IPS-15b (cell line): ENCODE results near the gene LAMB1.
"Not testable (repeated sequence)": the region's sequence is repeated elsewhere in the genome, so short reads cannot be mapped to it uniquely, and the experiment has no call there.

Source experiments
- H3K27me3 ChIP-seq: one replicate; pipeline ENCODE4 v1.6.1; 2013; ENCODE audit warnings: low read length; ENCODE audit not compliant: control insufficient read depth, insufficient read depth
- H3K36me3 ChIP-seq: one replicate; pipeline ENCODE4 v1.6.1; 2013; ENCODE audit warnings: low read length; ENCODE audit not compliant: control insufficient read depth, insufficient read depth
- H3K4me1 ChIP-seq: one replicate; pipeline ENCODE4 v1.6.1; 2013; ENCODE audit warnings: mild to moderate bottlenecking, low read length; ENCODE audit not compliant: control insufficient read depth, insufficient read depth
- H3K4me3 ChIP-seq: one replicate; pipeline ENCODE4 v1.5.1; 2013; ENCODE audit warnings: low read depth, low read length
- H3K9ac ChIP-seq: one replicate; pipeline ENCODE4 v1.6.1; 2013; ENCODE audit warnings: low read depth, mild to moderate bottlenecking, low read length
- H3K9me3 ChIP-seq: one replicate; pipeline ENCODE4 v1.6.1; 2013; ENCODE audit warnings: mild to moderate bottlenecking, low read length; ENCODE audit not compliant: control insufficient read depth, insufficient read depth

The LAMB1 gene

DNA sequence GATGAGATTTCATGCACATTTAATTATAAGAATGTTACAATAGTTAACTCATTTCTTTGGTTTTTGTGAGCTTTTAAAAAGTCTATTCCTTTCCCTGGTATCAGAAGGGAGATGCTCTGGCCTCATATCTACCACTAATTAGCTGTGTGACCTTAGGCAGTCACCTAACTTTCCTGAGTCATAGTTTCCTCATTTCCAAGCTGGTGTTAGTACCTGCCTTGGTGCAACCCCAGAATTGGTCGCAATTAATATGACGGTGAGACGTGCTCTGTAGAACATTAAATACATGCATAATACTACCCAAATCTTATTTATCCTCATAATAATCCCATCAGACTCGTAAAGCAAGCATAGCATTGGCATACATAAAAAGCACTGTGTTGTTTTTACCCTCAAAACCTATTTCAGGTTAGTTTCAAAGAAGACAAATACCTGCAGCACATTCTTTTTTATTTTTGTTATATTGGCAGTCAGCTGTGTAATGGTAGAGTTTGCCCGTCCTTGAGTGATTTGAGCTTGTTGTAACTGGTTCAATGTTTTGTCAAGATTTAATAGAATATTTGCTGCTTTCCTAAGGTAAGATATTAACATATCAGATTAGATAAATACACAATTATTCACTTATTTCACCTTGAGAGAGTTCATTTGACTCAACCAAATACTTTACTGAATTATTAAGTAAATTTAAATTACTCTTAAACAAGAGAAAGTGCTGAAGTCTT is 31.0 kb upstream of the LAMB1 start:
- H3K36me3 ChIP-seq: no peaks in the 10 kb centered on the region
- no peaks in the 10 kb centered on the region for H3K9me3 ChIP-seq
- H3K4me3 ChIP-seq: no peak overlapping the region
- peaks cover 13% of the 10 kb centered on the region for H3K4me1 ChIP-seq
- H3K9ac ChIP-seq: no peak overlapping the region
- no peaks in the 10 kb centered on the region for H3K27me3 ChIP-seq

DNA sequence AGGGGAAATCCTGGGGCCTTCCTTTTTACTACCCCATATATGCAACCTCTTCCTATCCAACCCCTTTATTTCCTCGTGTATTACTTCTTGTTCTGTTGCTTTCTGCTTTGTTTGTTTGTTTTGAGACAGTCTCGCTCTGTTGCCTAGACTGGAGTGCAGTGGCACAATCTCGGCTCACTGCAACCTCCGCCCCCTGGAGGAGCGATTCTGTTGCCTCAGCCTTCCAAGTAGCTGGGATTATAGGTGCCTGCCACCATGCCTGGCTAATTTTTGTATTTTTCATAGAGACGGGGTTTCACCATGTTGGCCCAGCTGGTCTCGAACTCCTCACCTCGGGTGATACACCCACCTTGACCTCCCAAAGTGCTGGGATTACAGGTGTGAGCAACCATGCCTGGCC is 30.3 kb upstream of the LAMB1 start:
- H3K27me3 ChIP-seq, H3K9ac ChIP-seq, H3K36me3 ChIP-seq, H3K4me3 ChIP-seq, H3K9me3 ChIP-seq: not testable (repeated sequence)
- H3K4me1 ChIP-seq: peaks cover 13% of the 10 kb centered on the region

DNA sequence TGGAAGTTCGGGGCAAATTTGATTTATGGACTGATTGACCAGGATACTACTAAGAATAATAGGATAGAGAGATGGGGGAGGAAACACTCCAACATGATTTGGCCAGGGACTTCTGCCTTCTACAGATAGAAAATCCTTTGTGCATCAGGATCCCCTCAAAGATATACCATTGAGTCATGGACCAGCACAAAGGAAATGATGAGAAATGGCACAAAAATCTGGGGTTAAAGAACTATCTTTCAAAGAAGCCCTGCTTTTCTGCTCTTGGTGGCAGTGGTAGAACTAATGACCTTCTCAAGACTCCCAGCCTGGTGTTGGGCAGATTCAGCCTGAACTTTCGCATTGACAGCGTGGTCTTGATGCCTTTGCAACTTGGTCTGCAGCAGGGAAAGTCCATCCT is 27.6 kb upstream of the LAMB1 start:
- Histone ChIP-seq H3K4me1 (peaks cover 13% of the 10 kb centered on the region), H3K36me3 (no peaks in the 10 kb centered on the region), H3K9ac (no peak overlapping the region), H3K4me3 (no peak overlapping the region), H3K27me3 (no peaks in the 10 kb centered on the region), H3K9me3 (no peaks in the 10 kb centered on the region)

DNA sequence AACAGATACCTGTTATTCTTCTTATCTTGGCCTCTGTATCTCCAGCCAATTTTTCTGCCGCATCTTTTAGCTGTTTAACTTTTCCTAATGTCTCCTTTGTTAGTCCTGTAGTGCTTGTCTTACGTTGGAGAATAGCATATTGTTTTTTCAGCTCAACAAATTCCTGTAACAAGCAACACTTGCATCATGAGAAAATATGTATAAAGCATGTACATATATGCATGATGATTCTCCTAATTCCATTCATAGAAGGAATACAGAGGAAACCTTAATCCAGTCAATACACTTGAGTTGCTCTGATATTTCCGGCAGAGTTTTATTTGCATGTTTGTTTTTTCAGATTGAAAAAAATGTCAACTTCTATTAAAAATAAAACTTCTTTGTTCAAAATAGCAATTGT is 26.1 kb upstream of the LAMB1 start:
- Histone ChIP-seq H3K36me3 (no peaks in the 10 kb centered on the region), H3K9me3 (no peaks in the 10 kb centered on the region), H3K4me1 (peaks cover 4% of the 10 kb centered on the region)

DNA sequence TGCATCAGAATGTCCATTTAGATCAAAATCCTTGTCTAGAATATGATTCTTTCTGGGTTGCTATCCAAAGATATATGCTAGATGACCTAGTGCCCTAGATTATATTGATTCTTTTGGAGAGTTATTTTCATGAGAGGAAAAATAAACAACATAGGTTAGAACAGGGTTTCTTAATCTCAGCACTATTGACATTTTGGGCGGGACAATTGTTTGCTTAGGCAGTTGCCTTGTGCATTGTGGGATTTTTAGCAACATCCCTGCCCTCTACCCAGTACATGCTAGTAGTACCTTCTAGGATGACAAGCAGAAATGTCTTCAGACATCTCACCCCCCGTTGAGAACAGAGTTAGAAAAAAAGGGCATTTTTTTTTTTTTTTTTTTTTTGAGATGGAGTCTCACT is 25.1 kb upstream of the LAMB1 start:
- Histone ChIP-seq H3K9me3 (no peaks in the 10 kb centered on the region), H3K36me3 (no peaks in the 10 kb centered on the region), H3K4me1 (no peaks in the 10 kb centered on the region)

More for the DNA sequence above, 26.1 kb upstream of the LAMB1 start:
- Histone ChIP-seq H3K27me3 (no peaks in the 10 kb centered on the region), H3K4me3 (no peak overlapping the region), H3K9ac (no peak overlapping the region)

DNA sequence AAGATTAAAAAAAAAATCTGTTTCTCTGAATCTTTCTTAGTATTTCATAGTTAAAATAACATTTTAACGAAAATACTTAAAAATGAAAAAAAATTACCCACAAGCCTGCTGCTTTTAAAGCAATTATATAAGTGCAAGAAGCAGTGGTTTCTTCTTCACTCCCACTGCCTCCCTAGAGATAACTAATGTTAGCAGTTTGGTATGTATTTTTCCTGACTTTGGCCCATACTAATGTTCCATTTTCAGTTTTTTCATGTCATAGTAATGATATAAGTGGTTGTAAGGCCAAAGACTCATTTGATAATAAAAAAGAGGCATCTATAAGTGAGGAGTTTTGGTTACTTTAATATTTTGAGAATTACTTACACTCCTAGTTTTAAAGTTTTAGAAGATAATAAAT is 24.3 kb upstream of the LAMB1 start:
- H3K4me3 ChIP-seq: no peak overlapping the region
- H3K36me3 ChIP-seq: no peaks in the 10 kb centered on the region
- H3K9me3 ChIP-seq: no peaks in the 10 kb centered on the region
- H3K9ac ChIP-seq: no peak overlapping the region
- no peaks in the 10 kb centered on the region for H3K4me1 ChIP-seq
- H3K27me3 ChIP-seq: no peaks in the 10 kb centered on the region

More for the DNA sequence above, 25.1 kb upstream of the LAMB1 start:
- H3K27me3 ChIP-seq: no peaks in the 10 kb centered on the region
- H3K9ac ChIP-seq: no peak overlapping the region
- no peak overlapping the region for H3K4me3 ChIP-seq

DNA sequence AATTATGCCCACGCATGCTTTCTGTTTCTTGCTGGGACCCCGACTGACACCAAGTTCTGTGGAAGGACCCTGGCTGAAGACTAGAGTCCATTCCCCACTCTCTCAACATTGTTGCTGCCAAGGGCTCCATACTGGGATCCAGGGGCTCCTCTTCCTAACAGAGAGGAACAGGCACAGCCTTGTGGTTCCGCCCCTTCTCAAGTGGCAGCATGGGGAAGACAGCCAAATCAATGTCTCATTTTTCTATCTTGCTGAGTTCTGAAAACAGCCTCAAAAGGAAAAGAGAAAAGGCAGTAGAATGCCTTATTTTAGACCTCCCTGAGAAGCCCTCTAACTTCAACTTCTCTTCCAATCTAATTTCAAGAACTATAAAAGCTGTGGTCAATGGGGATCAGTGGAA is 23.7 kb upstream of the LAMB1 start:
- Histone ChIP-seq H3K36me3 (no peaks in the 10 kb centered on the region), H3K27me3 (no peaks in the 10 kb centered on the region), H3K9me3 (no peaks in the 10 kb centered on the region), H3K4me1 (no peaks in the 10 kb centered on the region), H3K9ac (no peak overlapping the region), H3K4me3 (no peak overlapping the region)

DNA sequence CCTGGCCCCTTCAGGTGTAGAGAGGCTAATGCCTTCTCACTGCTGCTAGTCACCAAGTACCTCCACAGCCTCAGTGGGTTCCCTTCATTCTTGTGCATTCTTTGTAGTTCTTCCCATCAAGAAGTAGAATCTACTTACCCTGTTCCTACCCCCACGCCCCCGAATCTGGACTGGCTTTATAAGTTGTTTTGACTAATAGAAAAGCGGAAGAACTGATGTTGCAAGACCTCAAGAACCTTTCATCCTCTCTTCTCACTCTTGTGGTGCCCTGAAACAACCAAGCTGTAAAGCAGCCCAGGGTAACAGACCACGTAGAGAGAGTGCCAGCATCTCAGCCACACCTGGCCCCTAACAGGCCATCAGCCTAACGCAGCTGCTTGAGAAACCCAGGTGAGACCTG is 23.2 kb upstream of the LAMB1 start:
- H3K36me3 ChIP-seq: no peaks in the 10 kb centered on the region
- H3K4me1 ChIP-seq: no peaks in the 10 kb centered on the region
- H3K27me3 ChIP-seq: no peaks in the 10 kb centered on the region
- H3K9ac ChIP-seq: no peak overlapping the region
- H3K9me3 ChIP-seq: no peaks in the 10 kb centered on the region
- no peak overlapping the region for H3K4me3 ChIP-seq

DNA sequence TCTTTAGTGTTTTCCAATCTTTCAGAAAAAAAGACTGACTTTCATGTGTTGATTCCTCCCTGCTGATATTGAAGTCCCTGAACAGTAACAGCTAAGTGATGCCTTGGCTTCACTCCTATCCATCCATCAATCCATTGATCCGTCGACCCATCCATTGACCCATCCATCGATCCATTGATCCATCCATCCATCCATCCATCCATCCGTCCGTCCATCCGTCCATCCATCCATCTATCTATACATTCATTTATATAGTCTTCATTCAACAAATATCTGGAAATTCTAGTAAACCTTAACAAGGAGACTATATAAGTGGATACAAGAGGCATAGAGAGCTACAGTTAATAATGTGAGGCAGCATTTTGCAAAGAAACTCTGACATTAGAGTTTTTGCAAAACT is 21.6 kb upstream of the LAMB1 start:
- H3K4me1 ChIP-seq: no peaks in the 10 kb centered on the region
- no peaks in the 10 kb centered on the region for H3K9me3 ChIP-seq
- no peak overlapping the region for H3K9ac ChIP-seq
- H3K36me3 ChIP-seq: no peaks in the 10 kb centered on the region
- no peak overlapping the region for H3K4me3 ChIP-seq
- H3K27me3 ChIP-seq: no peaks in the 10 kb centered on the region

DNA sequence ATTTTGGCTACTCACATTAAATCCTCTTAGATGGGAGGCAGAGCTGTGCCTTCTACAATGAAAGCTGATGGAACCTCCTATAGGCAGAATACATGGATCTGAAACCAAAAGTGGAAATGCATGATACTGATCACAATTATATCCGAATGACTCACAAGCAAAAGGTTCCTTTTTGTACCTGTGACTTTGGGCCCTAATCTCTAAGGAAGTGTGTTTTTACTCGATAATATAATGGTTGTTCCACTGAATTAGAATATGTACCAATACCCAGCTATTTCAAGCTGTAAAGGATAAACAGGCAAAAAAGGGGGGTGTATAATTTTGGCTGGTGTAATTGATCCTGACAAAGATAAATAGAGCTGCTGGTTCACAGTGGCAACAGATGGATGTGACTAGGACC is 17.6 kb upstream of the LAMB1 start:
- H3K9me3 ChIP-seq: no peaks in the 10 kb centered on the region

DNA sequence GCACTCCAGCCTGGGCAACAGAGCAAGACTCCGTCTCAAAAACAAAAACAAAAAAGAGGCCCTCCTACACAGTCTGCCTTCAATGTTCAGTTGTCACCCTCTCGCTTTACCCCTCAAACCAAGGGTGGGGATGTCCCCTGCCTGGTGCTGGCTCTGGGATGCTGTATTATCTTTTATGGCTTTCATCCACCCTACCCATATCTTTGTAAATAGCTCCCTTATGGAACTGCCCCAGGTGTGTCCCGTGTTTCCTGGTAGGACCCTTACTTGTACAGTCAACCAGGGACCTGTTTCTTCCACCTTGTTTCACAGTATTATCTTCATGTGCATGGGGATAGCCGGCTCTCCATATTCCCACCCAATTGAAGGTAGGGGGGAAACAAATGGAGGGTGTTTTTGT is 15.7 kb upstream of the LAMB1 start:
- Histone ChIP-seq H3K36me3 (no peaks in the 10 kb centered on the region), H3K27me3 (no peaks in the 10 kb centered on the region), H3K9me3 (no peaks in the 10 kb centered on the region), H3K4me1 (no peaks in the 10 kb centered on the region), H3K9ac (no peak overlapping the region), H3K4me3 (no peak overlapping the region)

More for the DNA sequence above, 17.6 kb upstream of the LAMB1 start:
- Histone ChIP-seq H3K36me3 (no peaks in the 10 kb centered on the region), H3K9ac (no peak overlapping the region), H3K4me1 (no peaks in the 10 kb centered on the region), H3K27me3 (no peaks in the 10 kb centered on the region), H3K4me3 (no peak overlapping the region)

DNA sequence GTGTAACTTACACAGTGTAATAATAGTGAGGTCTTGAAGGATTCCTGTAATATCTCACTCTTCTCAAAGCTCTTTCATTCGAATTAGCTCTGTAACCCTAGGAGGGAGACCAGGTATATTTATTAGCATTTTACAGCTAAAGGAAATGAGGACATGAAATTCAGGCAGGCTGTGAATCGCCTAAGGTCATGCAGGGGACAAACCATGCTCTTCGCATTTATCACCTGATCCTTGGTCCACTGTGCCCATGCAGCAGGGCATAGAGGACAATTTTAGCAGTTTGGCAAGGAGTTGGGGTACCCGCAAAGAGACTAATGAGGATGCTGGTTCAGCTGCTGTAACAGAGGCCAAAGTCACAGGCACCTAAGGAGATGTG is 14.8 kb upstream of the LAMB1 start:
- no peak overlapping the region for H3K9ac ChIP-seq
- no peaks in the 10 kb centered on the region for H3K36me3 ChIP-seq
- no peaks in the 10 kb centered on the region for H3K4me1 ChIP-seq
- no peaks in the 10 kb centered on the region for H3K27me3 ChIP-seq
- H3K9me3 ChIP-seq: no peaks in the 10 kb centered on the region
- no peak overlapping the region for H3K4me3 ChIP-seq
